ENCODE results near the gene HSPB1.
A peak's percentile ranks its signal among the peaks of the same experiment; 100 is the strongest.
"Not testable (repeated sequence)": the region's sequence is repeated elsewhere in the genome, so short reads cannot be mapped to it uniquely, and the experiment has no call there.

HSPB1 gene

GRCh38 chr7:76309341-76310101 is 7.0 kb downstream of the HSPB1 start:
- DNase-seq (ENCODE audit: low spot score): not testable (repeated sequence)

- DNase-seq (ENCODE audit: low spot score): no peak
These were observed 7.9 kb downstream of the HSPB1 start for GRCh38 chr7:76310102-76310957.

- DNase-seq (ENCODE audit: low spot score): not testable (repeated sequence)
These were observed 9.4 kb downstream of the HSPB1 start for GRCh38 chr7:76311838-76312237.

- peak; percentile 94 for DNase-seq (ENCODE audit: low spot score)
These were observed 11.7 kb downstream of the HSPB1 start for GRCh38 chr7:76314042-76314721.

- not testable (repeated sequence) for DNase-seq (ENCODE audit: low spot score)
These were observed 12.3 kb downstream of the HSPB1 start for GRCh38 chr7:76314740-76315139.

- DNase-seq (ENCODE audit: low spot score): peak; percentile 52
These were observed 12.9 kb downstream of the HSPB1 start for GRCh38 chr7:76315364-76315763.

GRCh38 chr7:76316984-76317781 is 14.7 kb downstream of the HSPB1 start:
- no peak for DNase-seq (ENCODE audit: low spot score)

GRCh38 chr7:76317782-76318487 is 15.5 kb downstream of the HSPB1 start:
- DNase-seq (ENCODE audit: low spot score): peak; percentile 95

- DNase-seq (ENCODE audit: low spot score): peak; percentile 88
These were observed 16.2 kb downstream of the HSPB1 start for GRCh38 chr7:76318488-76319353.

GRCh38 chr7:76325092-76325491 is 22.6 kb downstream of the HSPB1 start:
- DNase-seq (ENCODE audit: low spot score): peak; percentile 46

- DNase-seq (ENCODE audit: low spot score): no peak
These were observed 23.3 kb downstream of the HSPB1 start for GRCh38 chr7:76325811-76326210.

- DNase-seq (ENCODE audit: low spot score): no peak
These were observed 24.3 kb downstream of the HSPB1 start for GRCh38 chr7:76326646-76327233.

- DNase-seq (ENCODE audit: low spot score): no peak
These were observed 25.1 kb downstream of the HSPB1 start for GRCh38 chr7:76327610-76328009.

- DNase-seq (ENCODE audit: low spot score): no peak
These were observed 25.9 kb downstream of the HSPB1 start for GRCh38 chr7:76328389-76328788.

- no peak for DNase-seq (ENCODE audit: low spot score)
These were observed 27.0 kb downstream of the HSPB1 start for GRCh38 chr7:76329479-76329878.

GRCh38 chr7:76330261-76330660 is 27.8 kb downstream of the HSPB1 start:
- no peak for DNase-seq (ENCODE audit: low spot score)

- no peak for DNase-seq (ENCODE audit: low spot score)
These were observed 28.2 kb downstream of the HSPB1 start for GRCh38 chr7:76330673-76331072.

- DNase-seq (ENCODE audit: low spot score): no peak
These were observed 29.6 kb downstream of the HSPB1 start for GRCh38 chr7:76332078-76332477.

GRCh38 chr7:76333511-76334101 is 31.1 kb downstream of the HSPB1 start:
- DNase-seq (ENCODE audit: low spot score): no peak

Measured in hematopoietic multipotent progenitor cell treated with erythropoietin and hydrocortisone succinate and interleukin-3 and kit ligand, for 15 days (in vitro differentiated cells).